ENCODE data around the gene ZNF682. TPM values are rescaled to one million over a fixed set of nuclear protein-coding genes. Genes with fewer than 3 reads are reported as not detected.

ZNF682 gene
- total RNA-seq, 3 donors from 2014 or later = 6.2 to 8.9 (median 8.7) TPM

GRCh38 chr19:19956434-19957075, 82.8 kb downstream of the ZNF682 start:
- no peaks in the 10 kb centered on the region for H3K9me3 Mint-ChIP-seq
- no peak for DNase-seq
- ATAC-seq = no peak
- no peak overlapping the region for H3K4me3 Mint-ChIP-seq
- no peaks in the 10 kb centered on the region for H3K27me3 Mint-ChIP-seq (ENCODE audit: low read depth)
- no peaks in the 10 kb centered on the region for H3K36me3 Mint-ChIP-seq (ENCODE audit: insufficient read depth)
- H3K4me1 Mint-ChIP-seq (ENCODE audit: low read depth) = peaks cover 2% of the 10 kb centered on the region

GRCh38 chr19:19955208-19955607, 84.1 kb downstream of the ZNF682 start:
- ATAC-seq = no peak
- H3K4me1 Mint-ChIP-seq (ENCODE audit: low read depth) = peaks cover 2% of the 10 kb centered on the region
- no peak for DNase-seq
- H3K4me3 Mint-ChIP-seq = no peak overlapping the region
- H3K36me3 Mint-ChIP-seq (ENCODE audit: insufficient read depth) = no peaks in the 10 kb centered on the region
- no peaks in the 10 kb centered on the region for H3K27me3 Mint-ChIP-seq (ENCODE audit: low read depth)
- no peaks in the 10 kb centered on the region for H3K9me3 Mint-ChIP-seq

Other genes starting within 250 kb of the ZNF682 start
- gene ZNF506, start 217.8 kb downstream of the ZNF682 start, total RNA-seq = 10 to 100 TPM; 11.6 to 17.0 (median 16.6) TPM
- gene ZNF253, start 173.6 kb downstream of the ZNF682 start, total RNA-seq = 1 to 10 TPM; 3.2 to 4.7 (median 4.4) TPM
- 1 to 10 TPM; 2.6 to 3.3 (median 2.7) TPM for gene ZNF93, start 138.6 kb downstream of the ZNF682 start, total RNA-seq
- 1 to 10 TPM; 3.6 to 7.5 (median 4.5) TPM for gene ZNF90, start 38.5 kb upstream of the ZNF682 start, total RNA-seq
- gene ZNF486, start 127.7 kb upstream of the ZNF682 start, total RNA-seq = 1 to 10 TPM; 4.3 to 5.2 (median 4.3) TPM